ENCODE data around the gene CHST9. TPM values are rescaled to one million over a fixed set of nuclear protein-coding genes. Genes with fewer than 3 reads are reported as not detected.

Gene CHST9
- total and polyA plus RNA-seq, 8 donors, result 3.9 to 17.2 (median 7.8) TPM

- ATAC-seq (no peak), DNase-seq (no peak), FAIRE-seq (no peak)
- Histone ChIP-seq H3K27ac (no peak overlapping the region), H3K4me1 (no peaks in the 10 kb centered on the region), H3K36me3 (no peaks in the 10 kb centered on the region), H3K4me3 (no peak overlapping the region), H3K27me3 (no peaks in the 10 kb centered on the region), H3K9me3 (no peaks in the 10 kb centered on the region)
- 85% methylated on average over 3 of the region's 3 CpGs for WGBS, 2 donors
- no peak for TF ChIP-seq CTCF (IDR thresholded peaks at IDR 0.05)
- intact Hi-C loops (cut with DNase I), result no loop called here
These were observed 241.2 kb downstream of the CHST9 start for GRCh38 chr18:26943906-26944305.

GRCh38 chr18:26941584-26941983 lies 243.5 kb downstream of the CHST9 start:
- Histone ChIP-seq H3K4me3 (no peak overlapping the region), H3K9me3 (no peaks in the 10 kb centered on the region), H3K36me3 (no peaks in the 10 kb centered on the region), H3K27ac (no peak overlapping the region), H3K27me3 (no peaks in the 10 kb centered on the region), H3K4me1 (no peaks in the 10 kb centered on the region)
- ATAC-seq (peak in 3 of 4 donors; percentile 19 to 67 (median 40)), FAIRE-seq (no peak), DNase-seq (peak in 1 of 6 donors; percentile 3)
- intact Hi-C loops (cut with DNase I), result no loop called here
- no peak for TF ChIP-seq CTCF (IDR thresholded peaks at IDR 0.05)
- WGBS, 2 donors, result 31 to 37% methylated on average over 6 of the region's 6 CpGs

GRCh38 chr18:26940744-26941398 lies 244.2 kb downstream of the CHST9 start:
- no peak overlapping the region for H3K27ac ChIP-seq
- DNase-seq, result no peak

GRCh38 chr18:26931659-26932058 lies 253.4 kb downstream of the CHST9 start:
- ATAC-seq (no peak), FAIRE-seq (no peak), DNase-seq (no peak)
- Histone ChIP-seq H3K36me3 (no peaks in the 10 kb centered on the region), H3K27ac (no peak overlapping the region), H3K9me3 (no peaks in the 10 kb centered on the region), H3K27me3 (no peaks in the 10 kb centered on the region), H3K4me1 (no peaks in the 10 kb centered on the region), H3K4me3 (no peak overlapping the region)
- TF ChIP-seq CTCF (IDR thresholded peaks at IDR 0.05), result no peak
- 61 to 77% methylated on average over 2 of the region's 2 CpGs for WGBS, 2 donors
- intact Hi-C loops (cut with DNase I), result no loop called here

More at GRCh38 chr18:26940744-26941398, 244.2 kb downstream of the CHST9 start:
- Histone ChIP-seq H3K9me3 (no peaks in the 10 kb centered on the region), H3K4me1 (no peaks in the 10 kb centered on the region), H3K27me3 (no peaks in the 10 kb centered on the region), H3K36me3 (no peaks in the 10 kb centered on the region), H3K4me3 (no peak overlapping the region)
- 61 to 70% methylated on average over 5 of the region's 5 CpGs for WGBS, 2 donors
- no peak for TF ChIP-seq CTCF (IDR thresholded peaks at IDR 0.05)
- ATAC-seq (no peak), FAIRE-seq (no peak)
- intact Hi-C loops (cut with DNase I), result no loop called here

GRCh38 chr18:26930630-26931029 lies 254.5 kb downstream of the CHST9 start:
- intact Hi-C loops (cut with DNase I), result no loop called here

More at GRCh38 chr18:26930630-26931029, 254.5 kb downstream of the CHST9 start:
- FAIRE-seq (no peak), DNase-seq (no peak), ATAC-seq (no peak)
- Histone ChIP-seq H3K9me3 (no peaks in the 10 kb centered on the region), H3K4me3 (no peak overlapping the region), H3K27me3 (no peaks in the 10 kb centered on the region), H3K4me1 (no peaks in the 10 kb centered on the region), H3K36me3 (no peaks in the 10 kb centered on the region), H3K27ac (no peak overlapping the region)
- 0% methylated on average over 1 of the region's 1 CpG for WGBS, 2 donors
- TF ChIP-seq CTCF (IDR thresholded peaks at IDR 0.05), result no peak

All from pancreas (tissue), 10 donors.